Lower leg skin (tissue), 4 donors: ENCODE data around the gene OR2J2. TPM values are rescaled to one million over a fixed set of nuclear protein-coding genes. Genes with fewer than 3 reads are reported as not detected.
"Not testable (repeated sequence)": the region's sequence is repeated elsewhere in the genome, so short reads cannot be mapped to it uniquely, and the experiment has no call there.

ENCODE experiments used
- DNase-seq, 2 donors: peaks; one replicate each; pipeline ENCODE4 v3.0.0-alpha.2; 2019; ENCODE audit warnings: low spot score in 2 of 2
- H3K4me3 ChIP-seq: fragments of 200-600 bp; sonication (generic); 2 replicates; pipeline ENCODE4 v1.5.1; 2017; ENCODE audit warnings: mild to moderate bottlenecking, low read depth; ENCODE audit not compliant: poor library complexity, severe bottlenecking
- CTCF ChIP-seq, 3 donors: fragments of 450-650 bp; IDR thresholded peaks; one replicate each; pipeline ENCODE4 v1.5.1; 2016; ENCODE audit warnings: antibody characterized with exemption in 3 of 3, mild to moderate bottlenecking in 3 of 3, moderate library complexity in 2 of 3
- POLR2A ChIP-seq, 2 donors: fragments of 450-650 bp; IDR thresholded peaks; one replicate each; pipeline ENCODE4 v1.6.1; 2016 to 2017; ENCODE audit warnings: antibody characterized with exemption in 2 of 2, mild to moderate bottlenecking in 1 of 2, moderate library complexity in 1 of 2
- WGBS, 2 donors: methylation state at CpG; one replicate each; pipeline ENCODE4 v1.1.5; 2018; 5-methylcytosine and 5-hydroxymethylcytosine counted together
- intact Hi-C: fragments of 100-400 bp; cut with DNase I; formaldehyde crosslinking; loops from one replicate; pipeline ENCODE4 v1.15.0; 2023; ENCODE audit warnings: low total_unique reads
- total RNA-seq, 4 donors: library from RNA; depleted of rRNA; stranded (reverse); fragments of >200 nt; gene quantifications; one replicate each; pipeline ENCODE4 v1.1.0, GENCODE V29; 2016

OR2J2 gene
- total RNA-seq, 4 donors from 2014 or later: not detected

- H3K4me3 ChIP-seq: no peak overlapping the region
- intact Hi-C loops: no loop called here
- DNase-seq: no peak
- WGBS, 2 donors: 41 to 43% methylated on average over 1 of the region's 1 CpG
- TF ChIP-seq CTCF (IDR thresholded peaks at IDR 0.05) (no peak), POLR2A (IDR thresholded peaks at IDR 0.05) (no peak)
These were observed 1.0 kb downstream of the OR2J2 start for GRCh38 chr6:29171736-29172135.

- intact Hi-C loops: no loop called here
- DNase-seq: no peak
- H3K4me3 ChIP-seq: no peak overlapping the region
- TF ChIP-seq CTCF (IDR thresholded peaks at IDR 0.05): no peak
- TF ChIP-seq POLR2A (IDR thresholded peaks at IDR 0.05): no peak
- WGBS, 2 donors: 69 to 82% methylated on average over 1 of the region's 1 CpG
These were observed 12.9 kb downstream of the OR2J2 start for GRCh38 chr6:29183594-29183993.

GRCh38 chr6:29188659-29189058 lies 18.0 kb downstream of the OR2J2 start:
- DNase-seq, H3K4me3 ChIP-seq, intact Hi-C loops: not testable (repeated sequence)
- WGBS, 2 donors: 43% methylated on average over 1 of the region's 1 CpG

GRCh38 chr6:29200767-29201662 lies 30.3 kb downstream of the OR2J2 start:
- no peak overlapping the region for H3K4me3 ChIP-seq
- intact Hi-C loops: no loop called here
- WGBS, 2 donors: 78 to 83% methylated on average over 19 to 21 of the region's 22 CpGs
- DNase-seq: no peak
- TF ChIP-seq POLR2A (IDR thresholded peaks at IDR 0.05) (no peak), CTCF (IDR thresholded peaks at IDR 0.05) (no peak)

- 83 to 84% methylated on average over 3 of the region's 3 CpGs for WGBS, 2 donors
- DNase-seq: no peak
- TF ChIP-seq POLR2A (IDR thresholded peaks at IDR 0.05): no peak
- TF ChIP-seq CTCF (IDR thresholded peaks at IDR 0.05): no peak
- no peak overlapping the region for H3K4me3 ChIP-seq
- intact Hi-C loops: no loop called here
These were observed 31.3 kb downstream of the OR2J2 start for GRCh38 chr6:29201966-29202365.

GRCh38 chr6:29211488-29211887 lies 40.8 kb downstream of the OR2J2 start:
- DNase-seq: no peak
- WGBS, 2 donors: 90 to 93% methylated on average over 2 of the region's 2 CpGs
- H3K4me3 ChIP-seq: no peak overlapping the region
- intact Hi-C loops: no loop called here
- TF ChIP-seq CTCF (IDR thresholded peaks at IDR 0.05) (no peak), POLR2A (IDR thresholded peaks at IDR 0.05) (no peak)
